Activated CD4-positive, alpha-beta T cell treated with anti-CD3 and anti-CD28 coated beads for 48 hours (primary cell): ENCODE measurements around the gene FBXO41.

Experiments
- DNase-seq: peaks from one replicate; pipeline ENCODE4 v3.0.0-alpha.2; 2020

FBXO41 gene

GRCh38 chr2:73284296-73285158 lies at the start of gene FBXO41:
Gene FBXO41 (minus strand): TSS chr2:73284478. CDS start chr2:73269630, 14,848 bp downstream.
- peak; percentile 82 for DNase-seq

GRCh38 chr2:73334045-73334444 lies 49.8 kb upstream of the FBXO41 start:
- DNase-seq: no peak

- DNase-seq: no peak
Measured at GRCh38 chr2:73333564-73333963, 49.3 kb upstream of the FBXO41 start.

- DNase-seq: no peak
Measured at GRCh38 chr2:73324126-73324725, 39.9 kb upstream of the FBXO41 start.

- no peak for DNase-seq
Measured at GRCh38 chr2:73323551-73323950, 39.3 kb upstream of the FBXO41 start.

GRCh38 chr2:73314441-73314840 lies 30.2 kb upstream of the FBXO41 start:
- DNase-seq: no peak

GRCh38 chr2:73307720-73308119 lies 23.4 kb upstream of the FBXO41 start:
- no peak for DNase-seq

- DNase-seq: no peak
Measured at GRCh38 chr2:73301636-73302035, 17.4 kb upstream of the FBXO41 start.

GRCh38 chr2:73300926-73301325 lies 16.6 kb upstream of the FBXO41 start:
- DNase-seq: no peak

GRCh38 chr2:73297586-73297985 lies 13.3 kb upstream of the FBXO41 start:
- no peak for DNase-seq

GRCh38 chr2:73297151-73297559 lies 12.9 kb upstream of the FBXO41 start:
- no peak for DNase-seq

- DNase-seq: no peak
Measured at GRCh38 chr2:73295751-73296400, 11.6 kb upstream of the FBXO41 start.

GRCh38 chr2:73294239-73294638 lies 10.0 kb upstream of the FBXO41 start:
- no peak for DNase-seq

GRCh38 chr2:73293534-73294171 lies 9.4 kb upstream of the FBXO41 start, which contains the start of gene EGR4:
Gene EGR4 (minus strand): TSS chr2:73293548. CDS start chr2:73293317, 231 bp downstream.
- peak; percentile 93 for DNase-seq

- peak; percentile 24 for DNase-seq
Measured at GRCh38 chr2:73292906-73293533, 8.7 kb upstream of the FBXO41 start.

GRCh38 chr2:73292316-73292905 lies 8.1 kb upstream of the FBXO41 start:
- peak; percentile 17 for DNase-seq

GRCh38 chr2:73291461-73292315 lies 7.4 kb upstream of the FBXO41 start:
- DNase-seq: peak; percentile 22

- DNase-seq: peak; percentile 73
Measured at GRCh38 chr2:73291093-73291460, 6.8 kb upstream of the FBXO41 start.

- peak; percentile 65 for DNase-seq
Measured at GRCh38 chr2:73290049-73290839, 6.0 kb upstream of the FBXO41 start.

GRCh38 chr2:73289304-73289703 lies 5.0 kb upstream of the FBXO41 start:
- DNase-seq: no peak
